ENCODE results near the gene ANKS1B.

GRCh38 chr12:99946131-99946530 lies 38.6 kb downstream of the ANKS1B start:
- TF ChIP-seq CTCF (IDR thresholded peaks at IDR 0.05) (no peak), REST (IDR thresholded peaks at IDR 0.05; ENCODE audit: insufficient read depth in 1 of 2, low read depth in 2 of 2, low read length in 1 of 2) (no peak), SIN3A (IDR thresholded peaks at IDR 0.05; ENCODE audit: borderline replicate concordance, insufficient read depth, low read depth, low read length) (no peak)
